Lower lobe of right lung (tissue), 2 donors: Measurements from ENCODE around the gene GOLGA6L6. TPM values are rescaled to one million over a fixed set of nuclear protein-coding genes. Genes with fewer than 3 reads are reported as not detected.
"Not testable (repeated sequence)": the region's sequence is repeated elsewhere in the genome, so short reads cannot be mapped to it uniquely, and the experiment has no call there.

Source experiments
- ATAC-seq, 2 donors: fragments of 200-7000 bp; cut with Tn5 transposase; one replicate each; pipeline ENCODE4 v1.9.1; 2020 to 2022; ENCODE audit warnings: mild to moderate bottlenecking in 2 of 2, moderate library complexity in 2 of 2
- DNase-seq: peaks from one replicate; pipeline ENCODE4 v3.0.0-alpha.2; 2020
- H3K27ac ChIP-seq: fragments of 200-600 bp; one replicate; pipeline ENCODE4 v1.8.0; 2022
- H3K27me3 ChIP-seq: fragments of 200-600 bp; one replicate; pipeline ENCODE4 v1.8.0; 2022; ENCODE audit warnings: low read depth
- H3K36me3 ChIP-seq: fragments of 200-600 bp; one replicate; pipeline ENCODE4 v1.8.0; 2022; ENCODE audit warnings: mild to moderate bottlenecking
- H3K4me1 ChIP-seq: fragments of 200-600 bp; one replicate; pipeline ENCODE4 v1.8.0; 2022
- H3K4me3 ChIP-seq: fragments of 200-600 bp; one replicate; pipeline ENCODE4 v1.8.0; 2022; ENCODE audit warnings: mild to moderate bottlenecking
- H3K9me3 ChIP-seq: fragments of 200-600 bp; one replicate; pipeline ENCODE4 v1.8.0; 2022
- intact Hi-C: fragments of 100-400 bp; cut with DNase I; formaldehyde crosslinking; loops from one replicate; pipeline ENCODE4 v1.11.0; 2022
- long read RNA-seq: library from polyadenylated mRNA; unstranded; transcript quantifications from one replicate; pipeline ENCODE4 v2.0.0, GENCODE V29; 2021
- total RNA-seq: library from RNA; stranded (reverse); fragmentation: NEBNext Ultra II Directional; extraction: Animal tissue kit (Norgen Biotek cat#: 25700); gene quantifications from one replicate; pipeline ENCODE4 v1.2.1, GENCODE V29; 2021
- donor health status: DM: no; HTN: yes; CAD: no; lungs with severe emphysema.

The GOLGA6L6 gene, protein sequence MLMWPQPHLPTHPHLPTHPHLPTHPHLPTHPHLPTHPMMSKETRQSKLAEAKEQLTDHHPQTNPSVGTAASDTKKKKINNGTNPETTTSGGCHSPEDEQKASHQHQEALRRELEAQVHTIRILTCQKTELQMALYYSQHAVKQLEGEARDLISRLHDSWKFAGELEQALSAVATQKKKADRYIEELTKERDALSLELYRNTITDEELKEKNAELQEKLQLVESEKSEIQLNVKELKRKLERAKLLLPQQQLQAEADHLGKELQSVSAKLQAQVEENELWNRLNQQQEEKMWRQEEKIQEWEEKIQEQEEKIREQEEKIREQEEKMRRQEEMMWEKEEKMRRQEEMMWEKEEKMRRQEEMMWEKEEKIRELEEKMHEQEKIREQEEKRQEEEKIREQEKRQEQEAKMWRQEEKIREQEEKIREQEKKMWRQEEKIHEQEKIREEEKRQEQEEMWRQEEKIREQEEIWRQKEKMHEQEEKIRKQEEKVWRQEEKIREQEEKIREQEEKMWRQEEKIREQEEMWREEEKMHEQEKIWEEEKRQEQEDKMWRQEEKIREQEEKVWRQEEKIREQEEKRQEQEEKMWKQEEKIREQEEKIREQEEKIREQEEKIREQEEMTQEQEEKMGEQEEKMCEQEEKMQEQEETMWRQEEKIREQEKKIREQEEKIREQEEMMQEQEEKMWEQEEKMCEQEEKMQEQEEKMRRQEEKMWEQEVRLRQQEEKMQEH
- not detected for total RNA-seq
- long read RNA-seq, result 0 reads

DNA sequence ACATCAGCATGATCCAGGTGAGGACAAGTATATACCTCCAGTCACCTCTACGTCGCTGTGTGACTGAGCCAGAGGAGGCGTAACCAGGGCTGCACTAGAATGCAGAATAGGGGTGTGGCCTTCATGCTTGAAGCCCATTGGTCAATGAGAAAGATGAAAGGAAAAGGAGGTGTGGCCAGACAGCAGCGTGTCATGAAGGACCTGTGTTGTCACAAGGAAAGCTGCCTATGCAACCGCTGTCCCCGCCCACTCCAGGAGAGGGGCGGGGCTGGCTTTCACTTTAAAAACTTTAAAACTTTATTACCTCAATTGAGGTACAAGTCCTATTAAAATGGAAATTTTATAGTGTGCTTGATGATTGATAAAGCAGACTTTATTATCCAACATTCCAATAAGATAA, at the start of gene GOLGA6L6:
Gene GOLGA6L6 (minus strand): TSS at position 101 of the 400 bp plus-strand sequence. CDS start 91 bp downstream, at position 10.
- H3K36me3 ChIP-seq, H3K27ac ChIP-seq, H3K4me1 ChIP-seq, ATAC-seq, H3K4me3 ChIP-seq, H3K9me3 ChIP-seq, H3K27me3 ChIP-seq, DNase-seq, intact Hi-C loops: not testable (repeated sequence)

DNA sequence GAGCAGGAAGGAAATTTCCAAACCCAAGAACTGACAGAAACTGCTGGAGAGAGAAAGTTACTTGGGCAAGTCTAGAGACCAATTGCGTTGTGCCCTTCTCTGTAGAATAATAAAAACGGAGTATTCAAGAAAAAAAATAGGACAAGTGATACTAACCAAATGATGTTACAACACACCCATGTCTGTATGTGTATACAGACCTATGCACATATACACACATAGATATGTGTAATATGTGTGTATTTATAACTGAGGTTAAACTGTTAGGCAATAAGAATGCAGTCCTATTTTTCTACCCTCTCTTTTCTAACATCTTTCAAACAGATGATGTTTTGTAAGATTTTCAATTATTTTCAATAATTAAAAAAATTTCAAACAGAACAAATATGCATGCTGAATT, 48.5 kb upstream of the GOLGA6L6 start:
- H3K27me3 ChIP-seq, ATAC-seq, H3K4me1 ChIP-seq, H3K4me3 ChIP-seq, H3K27ac ChIP-seq, DNase-seq, intact Hi-C loops, H3K9me3 ChIP-seq, H3K36me3 ChIP-seq: not testable (repeated sequence)

DNA sequence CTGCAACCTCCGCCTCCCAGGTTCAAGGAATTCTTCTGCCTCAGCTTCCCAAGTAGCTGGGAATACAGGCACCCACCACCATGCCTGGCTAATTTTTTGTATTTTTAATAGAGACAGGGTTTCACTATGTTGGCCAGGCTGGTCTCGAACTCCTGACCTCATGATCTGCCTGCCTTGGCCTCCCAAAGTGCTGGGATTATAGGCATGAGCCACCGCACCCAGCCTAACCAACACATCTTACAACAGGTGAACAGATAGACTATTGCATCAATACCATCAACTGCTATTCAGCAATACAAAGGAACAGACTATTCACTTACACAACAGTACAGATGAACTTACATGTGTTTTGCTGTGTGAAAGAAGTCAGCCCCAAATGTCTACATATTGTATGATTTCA, 45.2 kb upstream of the GOLGA6L6 start:
- H3K4me1 ChIP-seq, H3K9me3 ChIP-seq, ATAC-seq, H3K36me3 ChIP-seq, H3K4me3 ChIP-seq, H3K27me3 ChIP-seq, intact Hi-C loops, DNase-seq, H3K27ac ChIP-seq: not testable (repeated sequence)

DNA sequence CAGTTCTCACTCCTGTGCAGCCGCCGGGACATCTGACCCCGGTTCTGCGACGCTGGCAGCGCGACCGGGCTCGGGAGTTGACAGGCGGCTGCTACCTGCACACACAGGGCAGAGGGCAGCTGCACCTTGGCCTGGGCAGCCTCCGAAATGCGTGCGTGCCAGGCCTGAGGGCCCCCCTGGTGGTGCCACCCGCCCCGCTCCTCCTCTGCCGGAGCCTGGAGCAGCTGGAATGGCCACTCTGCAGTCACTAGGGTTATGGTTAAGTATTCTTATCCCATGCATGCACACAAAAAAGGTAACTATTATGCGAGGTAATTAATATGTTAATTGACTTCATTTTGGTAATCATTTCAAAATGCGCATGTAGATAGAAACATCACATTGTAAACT, 41.1 kb upstream of the GOLGA6L6 start:
- DNase-seq, H3K27me3 ChIP-seq, H3K36me3 ChIP-seq, ATAC-seq, H3K27ac ChIP-seq, intact Hi-C loops, H3K4me3 ChIP-seq, H3K9me3 ChIP-seq, H3K4me1 ChIP-seq: not testable (repeated sequence)

DNA sequence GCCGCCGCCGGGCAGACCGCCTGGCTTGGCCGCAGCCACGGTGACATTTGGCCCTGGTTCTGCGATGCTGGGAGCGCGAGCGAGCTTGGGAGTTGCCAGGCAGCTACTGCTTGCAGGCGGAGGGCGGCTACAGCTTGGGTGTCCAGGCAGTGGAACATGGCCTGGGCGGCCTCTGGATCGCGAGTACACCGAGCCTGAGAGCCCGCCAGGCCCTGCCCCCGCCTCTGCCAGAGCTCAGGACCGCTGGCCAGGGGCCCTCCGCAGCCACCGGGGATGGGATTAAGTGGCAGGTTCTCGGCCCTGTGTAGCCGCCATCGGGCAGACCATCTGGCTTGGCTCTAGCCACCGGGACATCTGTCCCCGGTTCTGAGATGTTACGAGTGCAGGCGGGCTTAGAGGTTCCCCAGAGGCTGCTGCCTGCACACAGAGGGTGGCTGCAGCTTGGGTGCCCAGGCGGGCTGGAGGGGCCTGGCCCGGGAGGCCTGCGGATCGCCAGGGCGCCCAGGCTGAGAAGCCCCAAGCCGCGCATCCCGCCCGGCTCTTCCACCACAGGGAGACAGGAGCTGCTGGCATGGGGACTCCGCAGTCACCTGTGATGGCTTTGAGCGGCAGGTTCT, 40.6 kb upstream of the GOLGA6L6 start:
- H3K27me3 ChIP-seq, intact Hi-C loops, H3K4me3 ChIP-seq, H3K4me1 ChIP-seq, H3K36me3 ChIP-seq, H3K27ac ChIP-seq, H3K9me3 ChIP-seq, DNase-seq: not testable (repeated sequence)
- peak in 1 of 2 donors; percentile 63 for ATAC-seq

DNA sequence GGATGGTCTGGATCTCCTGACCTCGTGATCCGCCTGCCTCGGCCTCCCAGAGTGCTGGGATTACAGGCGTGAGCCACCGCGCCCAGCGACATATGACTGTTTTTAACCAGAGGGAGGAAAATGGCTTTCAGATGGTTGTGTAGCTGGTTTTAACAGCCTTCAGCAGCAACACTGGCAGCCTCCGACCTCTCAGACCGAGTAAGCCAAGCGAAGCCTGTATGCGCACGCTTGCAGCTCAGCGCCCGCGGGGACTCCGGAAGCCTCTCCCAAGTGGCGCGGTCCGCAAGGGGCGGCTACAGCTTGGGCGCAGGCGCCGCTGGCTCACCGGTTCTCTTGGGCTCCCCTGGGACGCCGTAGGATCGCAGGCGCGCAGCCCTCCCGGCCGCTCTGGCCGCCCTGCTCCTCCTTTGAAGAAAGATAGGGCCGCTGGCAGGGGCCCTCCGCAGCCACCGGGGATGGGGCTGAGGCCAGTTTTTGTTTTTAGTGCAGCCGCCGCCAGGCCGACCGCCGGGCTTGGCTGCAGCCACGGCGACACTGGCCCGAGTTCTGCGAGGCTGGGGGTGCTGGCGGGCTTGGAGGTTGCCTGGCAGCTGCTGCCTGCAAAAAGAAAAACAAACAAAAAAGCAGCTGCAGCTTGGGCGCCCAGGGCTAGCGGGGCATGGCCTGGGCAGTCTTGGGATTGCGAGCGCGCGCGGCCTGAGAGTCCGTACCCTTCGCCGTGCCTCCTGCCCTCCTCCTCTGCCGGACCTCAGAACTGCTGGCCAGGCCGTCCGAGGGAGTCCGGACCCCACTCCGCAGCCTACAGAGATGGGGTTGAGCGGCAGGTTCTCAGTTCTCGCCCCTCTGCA, 39.9 kb upstream of the GOLGA6L6 start:
- H3K9me3 ChIP-seq, H3K4me1 ChIP-seq, H3K4me3 ChIP-seq, intact Hi-C loops, DNase-seq, H3K27ac ChIP-seq, H3K36me3 ChIP-seq, H3K27me3 ChIP-seq: not testable (repeated sequence)
- peak in 1 of 2 donors; percentile 69 for ATAC-seq

DNA sequence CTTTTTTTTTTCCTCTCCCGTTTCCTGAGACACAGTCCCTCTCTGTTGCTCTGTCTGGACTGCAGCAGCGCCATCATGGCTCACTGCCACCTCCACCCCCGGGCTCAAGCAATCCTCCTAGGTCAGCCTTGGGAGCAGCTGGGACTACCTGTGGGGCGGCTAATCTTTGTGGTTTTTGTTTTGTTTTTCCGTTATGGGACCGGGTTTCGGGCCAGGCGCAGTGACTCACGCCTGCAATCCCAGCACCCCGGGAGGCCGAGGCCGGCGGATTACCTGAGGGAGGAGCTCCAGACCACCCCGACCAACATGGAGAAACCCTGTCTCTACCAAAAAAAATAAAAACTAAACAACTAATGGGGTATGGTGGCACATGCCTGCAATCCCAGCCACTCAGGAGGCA, 38.1 kb upstream of the GOLGA6L6 start:
- H3K4me3 ChIP-seq, H3K36me3 ChIP-seq, intact Hi-C loops, ATAC-seq, H3K27me3 ChIP-seq, H3K27ac ChIP-seq, H3K4me1 ChIP-seq, H3K9me3 ChIP-seq, DNase-seq: not testable (repeated sequence)

DNA sequence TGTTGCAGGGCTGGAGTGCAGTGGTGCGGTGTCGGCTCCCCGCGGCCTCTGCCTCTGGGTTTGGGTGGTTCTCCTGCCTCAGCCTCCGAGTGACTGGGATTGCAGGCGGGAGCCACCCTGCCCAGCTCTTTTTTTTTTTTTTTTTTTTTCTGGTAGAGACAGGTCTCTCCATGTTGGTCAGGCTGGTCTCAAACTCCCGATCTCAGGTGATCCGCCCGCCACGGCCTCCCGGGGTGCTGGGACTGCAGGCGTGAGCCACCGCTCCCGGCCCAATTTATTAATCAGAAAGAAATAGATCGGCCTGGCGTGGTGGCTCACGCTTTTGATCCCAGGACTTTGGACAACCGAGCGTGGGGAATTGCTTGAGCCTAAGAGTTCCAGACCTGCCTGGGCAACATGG, 9.7 kb upstream of the GOLGA6L6 start:
- H3K4me1 ChIP-seq, intact Hi-C loops, DNase-seq, H3K9me3 ChIP-seq, H3K4me3 ChIP-seq, H3K36me3 ChIP-seq, ATAC-seq, H3K27me3 ChIP-seq, H3K27ac ChIP-seq: not testable (repeated sequence)

DNA sequence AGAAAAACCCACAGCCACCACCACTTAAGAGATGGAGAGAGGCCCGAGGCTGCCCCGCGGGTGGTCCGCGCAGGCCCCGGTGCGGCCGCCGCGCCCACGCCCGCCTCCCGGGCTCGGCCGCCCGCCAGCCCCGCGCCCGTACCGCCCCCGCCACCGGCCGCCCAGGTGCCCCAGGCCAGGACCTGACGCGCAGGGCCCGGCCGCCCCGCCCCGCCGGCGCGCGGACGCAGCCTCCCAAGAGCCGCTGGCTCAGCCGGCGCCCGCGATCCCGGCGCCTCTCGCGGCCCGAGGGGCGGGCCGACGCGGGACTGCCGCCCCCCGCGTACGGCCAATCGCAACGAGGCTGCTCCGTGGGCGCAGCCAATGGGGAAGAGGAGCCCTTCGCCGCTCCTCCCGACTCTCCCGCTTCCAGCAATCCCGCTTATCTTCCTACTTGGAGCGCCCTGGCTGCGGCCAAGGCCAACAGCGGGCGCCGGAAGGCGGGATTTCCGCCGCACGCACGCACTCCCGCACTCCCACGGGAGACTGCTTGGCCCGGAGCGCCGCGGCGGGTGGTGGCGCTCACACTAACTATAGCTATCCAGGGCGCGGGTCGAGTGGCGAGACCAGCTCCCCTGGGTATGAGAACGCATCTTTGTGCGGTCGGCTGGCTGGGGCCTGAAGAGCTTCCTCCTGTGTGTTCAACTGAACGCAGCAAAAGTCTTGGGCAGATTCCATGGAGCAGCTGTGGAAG, 35.5 kb downstream of the GOLGA6L6 start:
- H3K9me3 ChIP-seq, H3K36me3 ChIP-seq, ATAC-seq, intact Hi-C loops, H3K27ac ChIP-seq, H3K27me3 ChIP-seq, H3K4me1 ChIP-seq, DNase-seq, H3K4me3 ChIP-seq: not testable (repeated sequence)

DNA sequence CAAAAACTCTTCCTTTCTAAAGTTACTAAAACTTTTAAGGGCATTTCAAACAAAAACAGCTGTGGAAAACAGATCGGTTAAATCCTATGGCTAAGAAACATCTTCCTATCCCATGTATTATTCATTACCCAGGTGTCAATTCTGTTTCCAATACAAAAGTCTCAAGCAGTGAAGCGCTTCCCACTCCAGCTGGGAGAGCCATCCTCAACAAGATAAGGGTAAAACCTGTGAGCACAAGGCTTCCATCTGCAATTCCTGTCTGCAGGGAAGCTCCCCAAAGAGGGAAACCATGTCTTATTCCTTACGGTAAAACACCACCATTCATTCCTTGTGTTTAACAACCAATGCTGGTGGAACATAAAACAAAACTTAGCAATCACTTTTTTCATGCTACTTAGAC, 38.8 kb downstream of the GOLGA6L6 start:
- H3K4me3 ChIP-seq, H3K27ac ChIP-seq, ATAC-seq, H3K9me3 ChIP-seq, DNase-seq, H3K36me3 ChIP-seq, intact Hi-C loops, H3K27me3 ChIP-seq, H3K4me1 ChIP-seq: not testable (repeated sequence)

DNA sequence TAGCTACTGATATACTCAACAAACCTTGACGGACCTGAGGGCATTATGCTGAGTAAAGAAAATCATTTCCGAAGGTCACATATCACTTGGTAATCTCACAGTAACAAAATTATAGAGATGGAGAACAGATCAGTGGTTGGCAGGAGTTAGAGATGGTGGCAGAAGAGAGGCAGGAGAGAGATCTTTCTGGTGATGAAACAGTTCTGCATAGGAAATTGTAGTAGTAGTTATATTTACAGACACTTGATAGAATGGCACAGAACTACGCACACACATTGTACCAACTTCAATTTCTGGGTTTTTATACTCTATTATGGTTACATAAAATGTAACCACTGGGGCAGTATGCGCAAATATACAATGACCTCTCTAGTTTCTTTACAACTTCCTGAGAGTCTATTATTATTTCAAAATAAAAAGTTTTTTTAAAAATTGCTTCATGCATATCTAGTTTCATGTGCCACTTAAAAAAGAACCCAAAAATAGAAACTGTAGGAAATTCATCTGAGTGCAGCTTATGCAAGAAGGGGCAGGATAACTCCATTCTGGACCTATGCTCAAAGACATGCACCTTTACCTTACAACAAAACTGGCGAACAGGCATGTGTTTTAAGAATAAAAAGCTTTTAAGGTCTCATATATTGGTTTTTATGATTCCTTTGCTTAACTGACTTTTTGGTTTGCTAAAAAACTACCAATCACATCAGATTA, 39.9 kb downstream of the GOLGA6L6 start:
- H3K27me3 ChIP-seq, intact Hi-C loops, H3K4me3 ChIP-seq, ATAC-seq, DNase-seq, H3K9me3 ChIP-seq, H3K4me1 ChIP-seq, H3K36me3 ChIP-seq, H3K27ac ChIP-seq: not testable (repeated sequence)

DNA sequence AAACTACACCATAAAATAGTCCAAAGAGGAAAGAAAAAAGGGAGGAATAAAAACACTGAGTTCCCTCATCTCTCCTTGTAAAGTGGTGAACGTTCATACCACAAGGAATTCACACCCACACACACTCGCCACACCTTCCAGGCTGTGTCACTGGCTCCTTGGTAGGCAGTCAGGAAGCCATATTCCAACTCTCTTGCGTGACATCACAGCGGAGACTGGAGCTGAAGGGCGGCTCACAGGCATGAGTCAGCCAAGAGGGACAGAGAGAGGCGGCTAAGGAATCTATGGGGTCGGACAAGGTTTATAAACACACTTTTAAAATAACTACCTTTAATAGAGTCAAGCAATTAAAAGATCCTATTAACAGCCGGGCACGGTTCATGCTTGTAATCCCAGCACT, 43.8 kb downstream of the GOLGA6L6 start:
- ATAC-seq, H3K4me3 ChIP-seq, H3K27ac ChIP-seq, H3K36me3 ChIP-seq, H3K4me1 ChIP-seq, intact Hi-C loops, H3K9me3 ChIP-seq, DNase-seq, H3K27me3 ChIP-seq: not testable (repeated sequence)
